GM19025 (cell line): Measurements from ENCODE around the gene U2AF1L4.
"Not testable (repeated sequence)": the region's sequence is repeated elsewhere in the genome, so short reads cannot be mapped to it uniquely, and the experiment has no call there.

ENCODE experiments used
- ATAC-seq: cut with Tn5 transposase; IDR thresholded peaks from one replicate; pipeline ENCODE4 v1.9.1; 2021; ENCODE audit warnings: mild to moderate bottlenecking, low read depth, moderate library complexity; ENCODE audit not compliant: unreplicated experiment

U2AF1L4 gene

DNA sequence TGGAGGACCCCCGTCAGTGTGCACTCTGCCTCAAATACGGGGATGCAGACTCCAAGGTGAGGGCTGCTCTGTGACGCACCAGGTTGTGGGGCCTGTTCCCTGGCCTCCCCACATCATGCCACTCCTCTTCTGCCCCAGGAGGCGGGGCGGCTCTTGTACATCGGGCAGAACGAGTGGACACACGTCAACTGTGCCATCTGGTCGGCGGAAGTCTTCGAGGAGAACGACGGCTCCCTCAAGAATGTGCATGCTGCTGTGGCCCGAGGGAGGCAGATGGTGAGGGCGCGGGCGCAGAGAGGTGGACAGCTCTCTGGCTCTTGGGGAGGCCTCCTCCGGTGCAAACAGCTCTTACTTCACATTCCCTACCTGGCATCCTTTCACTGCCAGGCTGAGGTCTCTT is 16.2 kb downstream of the U2AF1L4 start:
- ATAC-seq, result no peak

DNA sequence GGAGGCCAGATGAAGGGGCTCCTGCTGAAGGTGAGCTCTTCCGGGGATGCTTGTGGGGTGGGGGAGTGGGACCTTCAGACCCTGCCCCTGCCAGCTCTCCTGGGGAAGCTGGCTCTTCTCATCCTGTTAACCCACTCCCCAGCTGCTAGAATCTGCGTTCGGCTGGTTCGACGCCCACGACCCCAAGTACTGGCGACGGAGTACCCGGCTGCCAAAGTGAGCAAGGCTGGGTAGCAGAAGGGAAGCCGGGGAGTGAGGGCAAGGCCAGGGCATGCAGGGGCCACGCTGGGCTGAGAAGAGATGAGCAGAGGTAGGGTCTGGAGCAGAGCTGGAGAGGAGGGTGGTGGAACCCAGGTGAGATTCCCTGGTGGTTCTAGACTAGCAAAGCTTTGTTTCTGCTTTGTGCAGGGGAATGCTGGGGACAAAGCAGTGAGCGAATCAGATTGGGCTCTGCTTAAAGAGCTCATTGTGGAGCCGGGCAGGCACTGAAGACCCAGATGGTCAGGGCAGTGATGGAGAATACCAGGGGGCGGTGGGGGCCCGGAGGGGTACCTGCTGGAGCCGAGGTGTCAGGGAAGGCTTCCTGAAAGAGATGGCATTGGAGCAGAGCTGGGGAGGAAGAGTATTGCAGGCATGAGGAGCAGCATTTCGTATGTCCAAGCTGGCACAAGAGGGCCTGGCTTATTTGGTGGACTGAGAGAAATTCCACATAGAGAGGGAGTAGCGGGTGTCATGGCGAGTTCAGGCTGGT is 17.1 kb downstream of the U2AF1L4 start:
- no peak for ATAC-seq

DNA sequence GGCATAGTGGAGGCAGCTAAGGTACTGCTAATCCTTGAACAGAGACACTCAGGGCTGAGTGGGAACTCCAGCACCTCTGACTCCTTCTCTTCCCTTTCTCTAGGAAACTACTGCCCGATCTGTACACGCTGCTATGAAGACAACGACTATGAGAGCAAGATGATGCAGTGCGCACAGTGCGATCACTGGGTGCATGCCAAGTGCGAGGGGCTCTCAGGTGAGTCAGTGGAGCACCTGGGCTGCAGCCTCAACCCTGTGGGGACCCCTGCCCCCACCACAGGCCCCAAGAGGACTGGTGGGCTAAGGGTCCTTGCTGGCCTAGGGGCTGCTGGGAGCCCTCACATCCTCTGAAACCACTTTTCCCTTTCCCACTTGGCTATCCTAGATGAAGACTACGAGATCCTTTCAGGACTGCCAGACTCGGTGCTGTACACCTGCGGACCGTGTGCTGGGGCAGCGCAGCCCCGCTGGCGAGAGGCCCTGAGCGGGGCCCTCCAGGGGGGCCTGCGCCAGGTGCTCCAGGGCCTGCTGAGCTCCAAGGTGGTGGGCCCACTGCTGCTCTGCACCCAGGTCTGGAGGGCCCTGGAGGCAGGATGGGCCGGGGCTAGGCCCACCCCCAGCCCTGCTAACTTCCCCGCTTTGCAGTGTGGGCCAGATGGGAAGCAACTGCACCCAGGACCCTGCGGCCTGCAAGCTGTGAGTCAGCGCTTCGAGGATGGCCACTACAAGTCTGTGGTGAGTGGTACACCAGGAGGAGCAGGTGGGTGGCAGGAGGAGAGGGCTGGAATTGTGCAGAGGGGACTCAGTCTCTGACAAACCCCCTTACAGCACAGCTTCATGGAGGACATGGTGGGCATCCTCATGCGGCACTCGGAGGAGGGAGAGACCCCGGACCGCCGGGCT is 17.9 kb downstream of the U2AF1L4 start:
- no peak for ATAC-seq

DNA sequence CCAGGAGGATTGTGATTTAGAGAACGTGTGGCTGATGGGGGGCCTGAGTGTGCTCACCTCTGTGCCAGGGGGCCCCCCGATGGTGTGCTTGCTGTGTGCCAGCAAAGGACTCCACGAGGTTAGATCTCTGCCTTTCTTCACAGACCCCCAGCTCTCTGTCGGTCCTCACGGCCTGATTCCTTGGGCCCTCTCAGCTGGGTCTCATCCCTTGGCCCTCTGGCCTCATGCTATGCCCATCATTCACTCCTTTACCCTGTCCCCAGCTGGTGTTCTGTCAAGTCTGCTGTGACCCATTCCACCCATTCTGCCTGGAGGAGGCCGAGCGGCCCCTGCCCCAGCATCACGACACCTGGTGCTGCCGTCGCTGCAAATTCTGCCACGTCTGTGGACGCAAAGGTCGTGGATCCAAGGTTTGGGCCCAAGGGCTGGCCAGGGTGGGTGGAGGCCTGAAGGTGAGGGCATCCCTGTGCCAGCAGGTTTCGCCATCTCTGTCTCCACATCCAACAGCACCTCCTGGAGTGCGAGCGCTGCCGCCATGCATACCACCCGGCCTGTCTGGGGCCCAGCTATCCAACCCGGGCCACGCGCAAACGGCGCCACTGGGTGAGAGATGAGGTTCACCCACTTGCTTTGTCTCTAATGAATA is 19.9 kb downstream of the U2AF1L4 start:
- ATAC-seq, result no peak

DNA sequence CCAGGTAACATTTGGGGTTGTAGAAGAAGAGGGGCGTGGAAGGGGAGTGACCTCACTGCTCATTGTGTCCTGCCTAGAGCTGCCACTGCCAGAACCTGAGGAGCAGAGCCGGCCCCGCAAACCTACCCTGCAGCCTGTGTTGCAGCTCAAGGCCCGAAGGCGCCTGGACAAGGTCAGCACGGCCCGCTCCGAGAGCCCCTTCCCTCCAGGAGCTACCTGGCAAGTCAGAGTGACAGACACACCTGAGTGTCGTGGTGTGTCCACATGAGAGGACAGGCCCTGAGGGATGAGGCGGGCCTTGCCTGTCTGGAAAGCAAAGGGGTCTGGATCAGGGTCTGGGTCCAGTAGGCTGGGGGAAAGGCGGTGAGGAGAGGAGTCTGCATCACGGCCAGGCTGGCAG is 20.7 kb downstream of the U2AF1L4 start:
- no peak for ATAC-seq

DNA sequence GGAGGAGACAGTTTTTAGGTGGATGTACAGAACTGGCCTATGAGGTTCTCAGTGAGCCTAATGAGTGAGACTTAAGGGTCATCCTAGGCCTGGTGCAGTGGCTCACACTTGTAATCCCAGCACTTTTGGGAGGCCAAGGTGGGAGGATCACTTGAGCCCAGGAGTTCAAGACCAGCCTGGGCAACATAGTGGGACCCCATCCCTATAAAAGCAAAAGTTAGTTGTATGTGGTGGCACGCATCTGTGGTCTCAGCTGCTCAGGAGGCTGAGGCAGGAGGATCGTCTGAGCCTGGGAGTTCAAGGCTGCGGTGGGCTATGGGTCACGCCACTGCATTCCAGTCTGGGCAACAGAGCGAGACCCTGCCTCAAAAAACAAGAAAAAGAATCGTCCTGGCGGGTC is 21.1 kb downstream of the U2AF1L4 start:
- not testable (repeated sequence) for ATAC-seq

DNA sequence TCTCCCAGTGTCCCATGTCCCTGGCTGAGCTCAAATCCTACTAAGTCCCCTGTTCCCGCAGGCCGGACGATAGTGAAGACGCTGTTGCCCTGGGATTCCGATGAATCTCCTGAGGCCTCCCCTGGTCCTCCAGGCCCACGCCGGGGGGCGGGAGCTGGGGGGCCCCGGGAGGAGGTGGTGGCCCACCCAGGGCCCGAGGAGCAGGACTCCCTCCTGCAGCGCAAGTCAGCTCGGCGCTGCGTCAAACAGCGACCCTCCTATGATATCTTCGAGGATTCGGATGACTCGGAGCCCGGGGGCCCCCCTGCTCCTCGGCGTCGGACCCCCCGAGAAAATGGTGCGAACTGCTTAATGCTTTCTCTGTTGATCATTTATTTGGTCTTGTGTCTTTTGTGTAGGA is 21.5 kb downstream of the U2AF1L4 start:
- ATAC-seq, result no peak

DNA sequence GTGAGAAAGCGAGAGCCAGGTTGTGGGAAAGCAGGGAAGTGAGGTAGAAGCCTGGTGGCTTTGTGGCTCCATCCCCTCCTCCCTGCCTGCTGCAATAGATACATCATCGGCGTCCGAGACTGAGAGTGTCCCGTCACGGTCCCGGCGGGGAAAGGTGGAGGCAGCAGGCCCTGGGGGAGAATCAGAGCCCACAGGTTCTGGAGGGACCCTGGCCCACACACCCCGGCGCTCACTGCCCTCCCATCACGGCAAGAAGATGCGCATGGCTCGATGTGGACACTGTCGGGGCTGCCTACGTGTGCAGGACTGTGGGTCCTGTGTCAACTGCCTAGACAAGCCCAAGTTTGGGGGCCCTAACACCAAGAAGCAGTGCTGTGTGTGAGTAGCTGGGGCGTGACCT is 22.3 kb downstream of the U2AF1L4 start:
- no peak for ATAC-seq

DNA sequence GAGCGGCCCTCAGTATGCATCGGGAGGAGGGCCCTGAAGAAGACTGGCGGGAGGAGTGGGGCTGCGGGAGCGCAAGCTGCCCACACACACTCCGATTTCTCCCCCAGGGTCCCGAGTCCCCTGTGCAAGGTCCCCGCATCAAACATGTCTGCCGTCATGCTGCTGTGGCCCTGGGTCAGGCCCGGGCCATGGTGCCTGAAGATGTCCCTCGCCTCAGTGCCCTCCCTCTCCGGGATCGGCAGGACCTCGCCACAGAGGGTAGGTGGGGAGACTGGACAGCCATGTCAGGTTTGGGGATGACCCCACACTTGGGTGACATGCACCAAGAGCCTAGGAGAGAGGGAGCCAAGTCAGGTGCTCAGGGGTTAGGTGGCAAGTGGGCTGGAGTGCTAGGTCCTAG is 22.8 kb downstream of the U2AF1L4 start:
- no peak for ATAC-seq

DNA sequence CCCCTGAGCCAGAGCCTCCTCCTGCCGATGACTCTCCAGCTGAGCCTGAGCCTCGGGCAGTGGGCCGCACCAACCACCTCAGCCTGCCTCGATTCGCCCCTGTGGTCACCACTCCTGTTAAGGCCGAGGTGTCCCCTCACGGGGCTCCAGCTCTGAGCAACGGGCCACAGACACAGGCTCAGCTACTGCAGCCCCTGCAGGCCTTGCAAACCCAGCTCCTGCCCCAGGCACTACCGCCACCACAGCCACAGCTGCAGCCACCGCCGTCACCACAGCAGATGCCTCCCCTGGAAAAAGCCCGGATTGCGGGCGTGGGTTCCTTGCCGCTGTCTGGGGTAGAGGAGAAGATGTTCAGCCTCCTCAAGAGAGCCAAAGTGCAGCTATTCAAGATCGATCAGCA is 23.8 kb downstream of the U2AF1L4 start:
- ATAC-seq, result no peak

DNA sequence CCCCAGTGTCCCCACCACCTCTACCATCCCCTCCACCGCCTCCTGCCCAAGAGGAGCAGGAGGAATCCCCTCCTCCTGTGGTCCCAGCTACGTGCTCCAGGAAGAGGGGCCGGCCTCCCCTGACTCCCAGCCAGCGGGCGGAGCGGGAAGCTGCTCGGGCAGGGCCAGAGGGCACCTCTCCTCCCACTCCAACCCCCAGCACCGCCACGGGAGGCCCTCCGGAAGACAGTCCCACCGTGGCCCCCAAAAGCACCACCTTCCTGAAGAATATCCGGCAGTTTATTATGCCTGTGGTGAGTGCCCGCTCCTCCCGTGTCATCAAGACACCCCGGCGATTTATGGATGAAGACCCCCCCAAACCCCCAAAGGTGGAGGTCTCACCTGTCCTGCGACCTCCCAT is 24.6 kb downstream of the U2AF1L4 start:
- no peak for ATAC-seq

DNA sequence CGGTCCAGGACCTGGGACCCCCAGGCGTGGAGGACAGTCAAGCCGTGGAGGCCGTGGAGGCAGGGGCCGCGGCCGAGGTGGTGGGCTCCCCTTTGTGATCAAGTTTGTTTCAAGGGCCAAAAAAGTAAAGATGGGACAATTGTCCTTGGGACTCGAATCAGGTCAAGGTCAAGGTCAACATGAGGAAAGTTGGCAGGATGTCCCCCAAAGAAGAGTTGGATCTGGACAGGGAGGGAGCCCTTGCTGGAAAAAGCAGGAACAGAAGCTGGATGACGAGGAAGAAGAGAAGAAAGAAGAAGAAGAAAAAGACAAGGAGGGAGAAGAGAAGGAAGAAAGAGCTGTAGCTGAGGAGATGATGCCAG is 25.1 kb downstream of the U2AF1L4 start:
- no peak for ATAC-seq

DNA sequence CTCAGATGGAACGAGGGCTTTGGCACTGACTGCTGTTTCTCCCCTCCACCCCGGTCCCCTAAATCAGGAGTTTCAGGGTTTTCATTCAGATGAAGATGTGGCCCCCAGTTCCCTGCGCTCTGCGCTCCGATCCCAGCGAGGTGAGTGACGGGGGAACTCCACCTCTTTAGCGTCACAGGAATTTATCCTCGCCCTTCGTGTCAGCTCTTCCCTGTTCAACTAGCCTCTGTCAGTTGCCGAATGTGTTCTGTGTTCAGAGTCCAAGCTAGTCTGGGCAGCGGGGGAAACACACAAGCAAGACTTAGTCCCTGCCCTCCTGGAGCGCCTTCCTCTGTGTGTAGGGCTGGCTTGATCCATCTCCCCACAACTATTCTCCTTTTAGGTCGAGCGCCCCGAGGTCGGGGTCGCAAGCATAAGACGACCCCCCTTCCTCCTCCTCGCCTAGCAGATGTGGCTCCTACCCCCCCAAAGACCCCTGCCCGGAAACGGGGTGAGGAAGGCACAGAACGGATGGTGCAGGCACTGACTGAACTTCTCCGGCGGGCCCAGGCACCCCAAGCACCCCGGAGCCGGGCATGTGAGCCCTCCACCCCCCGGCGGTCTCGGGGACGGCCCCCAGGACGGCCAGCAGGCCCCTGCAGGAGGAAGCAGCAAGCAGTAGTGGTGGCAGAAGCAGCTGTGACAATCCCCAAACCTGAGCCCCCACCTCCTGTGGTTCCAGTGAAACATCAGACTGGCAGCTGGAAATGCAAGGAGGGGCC is 25.6 kb downstream of the U2AF1L4 start:
- no peak for ATAC-seq

DNA sequence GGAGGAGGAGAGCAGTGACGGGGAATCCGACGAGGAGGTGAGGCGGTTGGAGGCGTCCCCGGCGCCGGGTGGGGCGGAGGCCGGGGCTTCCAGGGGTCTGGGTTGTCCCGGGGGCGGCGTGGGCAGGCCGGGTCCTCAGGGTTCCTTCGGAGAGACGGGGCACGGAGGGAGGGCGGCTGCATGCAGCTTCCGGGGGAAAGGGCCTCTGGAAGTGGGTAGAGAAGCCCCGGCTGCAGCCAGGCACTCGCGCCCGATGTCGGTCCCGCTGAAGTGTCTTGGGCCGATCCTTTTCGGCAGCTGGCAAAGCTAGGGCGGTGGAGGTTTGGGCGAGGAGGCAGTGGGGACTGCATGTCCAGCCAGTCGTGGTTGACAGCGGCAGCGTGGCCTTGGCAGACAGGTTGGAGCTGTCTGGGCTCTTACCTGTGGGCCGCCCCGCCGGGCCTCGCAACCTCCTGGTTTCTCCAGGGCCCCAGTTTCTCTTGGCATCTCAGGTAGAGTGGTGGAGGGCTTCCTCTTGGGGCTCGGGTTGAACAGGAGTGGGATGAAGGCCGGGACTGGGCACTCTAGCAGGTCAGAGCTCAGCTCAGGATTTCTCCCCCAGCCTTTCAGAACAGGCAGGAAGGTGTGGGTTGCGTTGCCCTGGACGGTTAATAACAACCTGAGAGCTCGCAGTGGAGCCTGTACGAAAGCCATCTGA is 26.7 kb downstream of the U2AF1L4 start:
- ATAC-seq, result no peak

DNA sequence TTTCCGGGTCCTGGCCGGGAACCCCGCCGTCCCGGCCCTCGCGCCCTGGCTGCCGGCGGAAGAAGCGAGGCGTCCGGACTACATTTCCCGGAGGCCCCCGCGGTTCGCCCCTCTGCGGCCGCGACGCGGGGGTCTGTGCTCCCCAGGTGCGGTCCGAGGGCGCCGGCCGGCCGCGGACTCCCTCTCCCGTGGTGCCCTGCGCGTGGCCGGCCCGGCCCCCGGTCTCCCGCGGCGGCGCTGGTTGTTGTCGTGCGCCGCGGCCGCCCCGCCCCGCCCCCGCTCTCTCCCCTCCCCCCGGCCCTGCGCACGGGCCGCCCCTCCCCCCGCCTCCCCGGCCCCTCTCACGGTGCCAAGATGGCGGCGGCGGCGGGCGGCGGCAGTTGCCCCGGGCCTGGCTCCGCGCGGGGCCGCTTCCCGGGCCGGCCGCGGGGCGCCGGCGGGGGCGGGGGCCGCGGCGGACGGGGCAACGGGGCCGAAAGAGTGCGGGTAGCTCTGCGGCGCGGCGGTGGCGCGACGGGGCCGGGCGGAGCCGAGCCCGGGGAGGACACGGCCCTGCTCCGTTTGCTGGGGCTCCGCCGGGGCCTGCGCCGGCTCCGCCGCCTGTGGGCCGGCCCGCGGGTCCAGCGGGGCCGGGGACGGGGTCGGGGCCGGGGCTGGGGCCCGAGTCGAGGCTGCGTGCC is 27.4 kb downstream of the U2AF1L4 start, which contains the start of gene KMT2B:
Gene KMT2B, plus strand, starts transcription at position 339 of the 680 bp plus-strand sequence. Its CDS starts 16 bp downstream, at position 355.
- peak; percentile 52 for ATAC-seq

DNA sequence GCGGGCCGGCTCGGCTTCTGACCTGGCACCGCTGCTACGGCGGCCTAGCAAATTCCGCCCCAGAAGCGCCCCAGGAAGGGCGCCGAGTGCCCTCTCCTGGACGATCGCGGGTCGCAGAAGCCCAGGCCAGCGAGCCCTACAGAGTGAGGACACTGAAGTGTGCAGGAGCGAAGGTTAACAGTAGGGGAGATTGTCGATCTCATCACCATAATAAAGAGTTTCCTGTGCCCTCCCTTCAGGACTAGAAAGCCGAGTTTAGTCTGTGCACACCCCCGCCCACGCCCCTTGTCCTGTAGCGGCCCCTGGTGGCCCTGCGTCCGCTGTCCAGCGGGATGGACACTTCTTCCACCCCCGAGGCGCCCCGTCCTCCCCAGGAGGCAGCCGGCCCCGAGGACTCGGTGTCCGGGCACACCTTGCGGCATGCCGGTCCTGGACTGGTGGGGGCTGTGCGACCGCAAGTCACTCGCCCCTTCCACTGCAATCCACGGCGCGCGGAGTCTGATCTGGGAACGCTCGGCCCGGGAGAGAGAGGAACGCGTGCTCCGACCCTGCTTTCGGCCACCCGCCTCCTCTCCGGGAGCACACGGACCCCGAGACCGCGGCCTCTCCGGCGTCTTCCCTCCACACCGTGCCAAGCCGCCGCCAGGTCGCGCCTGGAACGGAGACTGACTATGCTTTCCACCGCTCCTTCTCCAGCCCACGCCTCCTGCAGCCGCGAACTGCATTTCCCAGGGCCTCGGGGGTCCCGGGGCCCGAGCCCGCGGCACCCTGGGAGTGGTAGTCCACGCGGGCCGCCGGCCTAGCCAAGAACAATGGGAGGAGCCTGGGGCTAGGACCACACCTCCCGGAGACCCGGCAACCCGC is 28.2 kb downstream of the U2AF1L4 start:
- peak; percentile 59 for ATAC-seq

DNA sequence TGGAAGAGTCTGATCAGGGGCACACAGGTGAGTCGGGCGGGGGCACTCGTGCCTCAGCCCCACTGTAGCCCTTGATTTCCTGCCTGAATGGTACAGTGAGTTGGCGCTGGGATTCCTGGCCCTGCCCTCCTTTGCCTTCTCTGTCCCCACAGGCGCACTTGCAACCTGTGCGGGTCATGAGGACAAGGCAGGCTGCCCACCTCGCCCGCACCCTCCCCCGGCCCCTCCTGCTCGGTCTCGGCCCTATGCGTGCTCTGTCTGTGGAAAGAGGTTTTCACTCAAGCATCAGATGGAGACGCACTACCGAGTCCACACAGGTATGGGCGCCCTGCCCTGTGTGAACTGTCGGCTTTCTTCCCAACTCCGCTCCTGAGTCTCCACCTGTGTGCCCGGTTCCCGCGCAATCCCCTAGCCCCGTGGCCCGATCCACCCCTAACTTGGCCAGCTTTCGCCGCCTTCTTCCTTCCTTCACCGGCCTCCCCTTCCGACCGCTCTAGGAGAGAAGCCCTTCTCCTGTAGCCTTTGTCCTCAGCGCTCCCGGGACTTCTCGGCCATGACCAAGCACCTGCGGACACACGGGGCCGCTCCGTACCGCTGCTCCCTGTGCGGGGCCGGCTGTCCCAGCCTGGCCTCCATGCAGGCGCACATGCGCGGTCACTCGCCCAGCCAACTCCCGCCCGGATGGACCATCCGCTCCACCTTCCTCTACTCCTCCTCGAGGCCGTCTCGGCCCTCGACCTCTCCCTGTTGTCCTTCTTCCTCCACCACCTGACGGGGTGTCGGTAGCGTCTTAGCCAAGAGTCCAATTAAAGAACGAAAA is 29.0 kb downstream of the U2AF1L4 start:
- no peak for ATAC-seq
